Fibroblast of skin of scalp (primary cell): ENCODE data around the gene OVAAL.
A peak's percentile ranks its signal among the peaks of the same experiment; 100 is the strongest.

Source experiments
- DNase-seq: peaks from one replicate; pipeline ENCODE4 v3.0.0-alpha.2; 2013

The OVAAL gene

GRCh38 chr1:180609643-180610555, 51.1 kb downstream of the OVAAL start:
- DNase-seq, result no peak

GRCh38 chr1:180610556-180611015, 51.8 kb downstream of the OVAAL start:
- DNase-seq, result peak; percentile 45

DNA sequence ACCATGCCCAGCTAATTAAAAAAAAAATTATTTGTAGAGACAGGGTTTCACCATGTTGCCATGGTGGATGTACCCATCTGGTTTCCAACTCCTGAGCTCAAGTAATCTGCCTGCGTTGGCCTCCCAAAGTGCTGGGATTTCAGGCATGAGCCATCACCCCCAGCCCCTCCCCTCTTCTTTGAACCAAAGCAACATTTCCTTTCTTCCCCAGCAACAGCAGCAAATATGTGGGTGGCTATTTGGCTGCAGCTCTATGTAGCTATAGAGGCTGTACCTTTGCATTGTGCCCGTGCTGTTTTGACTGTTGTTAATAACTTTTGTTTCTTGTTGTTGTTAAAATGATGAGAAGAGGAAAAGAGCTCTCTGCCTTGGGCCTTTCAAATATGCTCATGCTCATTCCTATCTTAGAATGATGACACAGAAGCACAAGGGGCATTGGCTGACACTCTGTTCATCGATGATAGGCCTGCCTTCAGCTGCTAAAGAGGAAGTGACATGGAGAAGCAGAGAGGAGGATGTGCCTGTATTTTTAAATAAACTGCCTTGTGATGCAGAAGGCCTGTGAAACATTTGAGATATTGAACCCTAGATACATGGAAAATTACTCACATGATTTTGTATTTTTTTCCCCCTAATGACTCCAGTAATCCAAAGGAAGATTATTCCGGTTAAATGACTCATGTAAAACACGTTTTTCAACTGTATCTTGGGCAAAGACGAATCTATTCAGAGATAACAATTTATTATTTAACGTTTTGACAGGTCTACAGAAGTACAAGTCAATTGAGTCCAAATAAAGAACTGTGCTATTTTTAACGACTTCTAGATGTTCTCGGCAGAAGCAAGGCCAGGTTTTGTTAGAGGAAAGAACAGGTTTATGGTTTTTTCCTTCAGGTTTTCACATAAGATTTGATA, 52.5 kb downstream of the OVAAL start:
- no peak for DNase-seq

DNA sequence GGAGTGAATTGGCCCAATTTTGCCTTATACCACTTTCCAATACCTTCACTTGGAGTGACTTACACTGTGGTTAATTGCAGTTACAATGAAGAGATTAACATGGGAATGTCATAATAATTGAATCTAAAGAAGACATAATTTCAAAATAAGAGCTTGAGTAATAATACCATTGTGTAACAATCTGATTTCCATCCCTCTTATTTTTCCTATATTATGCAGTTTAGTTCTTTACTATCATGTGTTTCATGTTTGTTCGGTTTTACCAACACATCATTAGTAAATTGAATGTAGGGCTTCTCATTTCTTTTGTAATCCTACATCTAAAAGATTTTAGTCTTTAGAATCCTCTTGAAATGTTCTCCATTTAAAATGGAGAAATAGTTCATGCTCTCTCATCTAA, 53.9 kb downstream of the OVAAL start:
- DNase-seq, result no peak

DNA sequence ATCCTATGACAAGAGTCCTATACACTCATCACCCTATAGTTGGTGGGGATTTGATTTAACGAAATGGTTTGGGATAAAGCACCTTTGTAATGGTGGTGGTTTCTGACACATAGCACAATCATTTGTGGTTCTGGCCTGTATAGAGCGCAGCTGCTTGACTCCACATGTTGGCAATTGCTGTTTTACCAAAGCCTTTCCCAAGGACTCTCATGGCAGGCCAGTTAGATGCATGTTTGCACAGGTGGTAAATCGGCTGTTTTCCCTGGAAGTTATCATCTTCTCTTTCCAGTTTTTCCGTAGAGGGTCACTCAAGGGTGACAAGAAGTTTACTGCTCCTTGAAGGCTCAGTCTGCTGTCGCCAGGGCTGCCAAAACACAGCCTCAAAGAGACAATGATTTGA, 56.0 kb downstream of the OVAAL start:
- no peak for DNase-seq

- no peak for DNase-seq
These were observed 56.9 kb downstream of the OVAAL start for GRCh38 chr1:180615493-180616290.
